GM23338 (cell line): ENCODE data around the gene TMEM252. TPM values are rescaled to one million over a fixed set of nuclear protein-coding genes. Genes with fewer than 3 reads are reported as not detected.
A peak's percentile ranks its signal among the peaks of the same experiment; 100 is the strongest.

Experiments
- ATAC-seq: fragments of 200-7000 bp; cut with Tn5 transposase; 3 replicates; pipeline ENCODE4 v1.9.1; 2020
- DNase-seq: peaks from one replicate; pipeline ENCODE4 v3.0.0-alpha.2; 2015; ENCODE audit warnings: low spot score
- H2AFZ ChIP-seq: fragments of 200-600 bp; sonication (generic); 2 replicates; pipeline ENCODE4 v1.8.0; 2016; ENCODE audit warnings: antibody characterized with exemption, mild to moderate bottlenecking, moderate library complexity
- H3F3A ChIP-seq: fragments of 200-600 bp; sonication (generic); replicated peaks from 2 replicates; pipeline ENCODE4 v1.8.0; 2017; ENCODE audit warnings: antibody characterized with exemption, mixed run types, low read depth
- H3K27ac ChIP-seq: fragments of 200-600 bp; sonication (generic); 2 replicates; pipeline ENCODE4 v1.6.1; 2016; ENCODE audit warnings: low read depth
- H3K27me3 ChIP-seq: fragments of 200-600 bp; sonication (generic); 2 replicates; pipeline ENCODE4 v1.8.0; 2016; ENCODE audit warnings: mild to moderate bottlenecking, mixed run types, moderate library complexity; ENCODE audit not compliant: insufficient read depth
- H3K36me3 ChIP-seq: fragments of 200-600 bp; sonication (generic); 2 replicates; pipeline ENCODE4 v1.8.0; 2016; ENCODE audit warnings: mild to moderate bottlenecking; ENCODE audit not compliant: insufficient read depth
- H3K4me1 ChIP-seq: fragments of 200-600 bp; sonication (generic); 2 replicates; pipeline ENCODE4 v1.8.0; 2016; ENCODE audit warnings: mild to moderate bottlenecking, moderate library complexity; ENCODE audit not compliant: insufficient read depth
- H3K4me2 ChIP-seq: fragments of 200-600 bp; sonication (generic); 2 replicates; pipeline ENCODE4 v1.7.1; 2017; ENCODE audit warnings: mixed run types
- H3K4me3 ChIP-seq: fragments of 200-600 bp; sonication (generic); 2 replicates; pipeline ENCODE4 v1.6.1; 2016; ENCODE audit warnings: mixed run types
- H3K79me2 ChIP-seq: fragments of 200-600 bp; sonication (generic); replicated peaks from 2 replicates; pipeline ENCODE4 v1.8.0; 2017; ENCODE audit warnings: mild to moderate bottlenecking; ENCODE audit not compliant: insufficient read depth
- H3K9me2 ChIP-seq: fragments of 200-600 bp; sonication (generic); 2 replicates; pipeline ENCODE4 v1.8.0; 2017; ENCODE audit not compliant: insufficient read depth
- H4K20me1 ChIP-seq: fragments of 200-600 bp; sonication (generic); replicated peaks from 2 replicates; pipeline ENCODE4 v1.8.0; 2017; ENCODE audit warnings: mild to moderate bottlenecking; ENCODE audit not compliant: insufficient read depth
- H3K27ac Mint-ChIP-seq: 2 replicates; pipeline ENCODE4 v1.8.0; 2020; ENCODE audit warnings: inconsistent platforms, mild to moderate bottlenecking, moderate library complexity, mixed read lengths
- H3K27me3 Mint-ChIP-seq: 3 replicates; pipeline ENCODE4 v1.8.0; 2022; ENCODE audit warnings: low read depth, mild to moderate bottlenecking, moderate library complexity, mixed read lengths, inconsistent platforms; ENCODE audit not compliant: insufficient read depth, poor library complexity
- H3K36me3 Mint-ChIP-seq: 3 replicates; pipeline ENCODE4 v1.8.0; 2021; ENCODE audit warnings: low read depth, mild to moderate bottlenecking, inconsistent platforms, moderate library complexity, mixed read lengths
- H3K4me1 Mint-ChIP-seq: 3 replicates; pipeline ENCODE4 v1.8.0; 2020; ENCODE audit warnings: mild to moderate bottlenecking, inconsistent platforms, mixed read lengths
- H3K4me3 Mint-ChIP-seq: 3 replicates; pipeline ENCODE4 v1.8.0; 2021; ENCODE audit warnings: moderate library complexity, mild to moderate bottlenecking, inconsistent platforms, mixed read lengths
- H3K9me3 Mint-ChIP-seq: 3 replicates; pipeline ENCODE4 v1.8.0; 2020; ENCODE audit warnings: moderate library complexity, mild to moderate bottlenecking, inconsistent platforms, mixed read lengths
- CREB1 ChIP-seq: fragments of 250-450 bp; sonication (Bioruptor Pico); IDR thresholded peaks from 2 replicates; pipeline ENCODE4 v1.5.0; 2020; ENCODE audit warnings: low read depth, mild to moderate bottlenecking, moderate library complexity
- ETS1 ChIP-seq: IDR thresholded peaks from 2 replicates; pipeline ENCODE4 v1.6.1; 2016; ENCODE audit warnings: antibody characterized with exemption
- EZH2 ChIP-seq: fragments of 200-600 bp; sonication (generic); IDR thresholded peaks from one replicate; pipeline ENCODE4 v1.8.0; 2017; ENCODE audit warnings: antibody characterized with exemption, mild to moderate bottlenecking, low read depth; ENCODE audit not compliant: unreplicated experiment
- JUNB ChIP-seq: IDR thresholded peaks from one replicate; pipeline ENCODE4 v1.6.1; 2016; ENCODE audit warnings: antibody characterized with exemption; ENCODE audit not compliant: unreplicated experiment
- NANOG ChIP-seq: IDR thresholded peaks from 2 replicates; pipeline ENCODE4 v1.6.1; 2016; ENCODE audit warnings: antibody characterized with exemption, borderline replicate concordance
- REST ChIP-seq: IDR thresholded peaks from one replicate; pipeline ENCODE4 v1.6.1; 2018; ENCODE audit warnings: antibody characterized with exemption; ENCODE audit not compliant: unreplicated experiment
- ZNF331 ChIP-seq: fragments of 250-450 bp; sonication (Bioruptor Pico); IDR thresholded peaks from 2 replicates; pipeline ENCODE4 v1.5.0; 2020; ENCODE audit warnings: low read depth, mild to moderate bottlenecking, moderate library complexity
- ZNF462 ChIP-seq: fragments of 250-450 bp; sonication (Bioruptor Pico); IDR thresholded peaks from 2 replicates; pipeline ENCODE4 v1.5.0; 2020; ENCODE audit warnings: mild to moderate bottlenecking, moderate library complexity
- polyA plus RNA-seq: library from polyadenylated mRNA; unstranded; fragments of >200 nt; fragmentation: Nextera tagmentation; extraction: Ambion mirVana; gene quantifications from 2 replicates; pipeline ENCODE4 v1.2.1, GENCODE V29; 2016
- total RNA-seq: library from RNA; depleted of rRNA; stranded (reverse); fragments of >200 nt; shearing (Covaris generic); gene quantifications from 2 replicates; pipeline ENCODE4 v1.2.3, GENCODE V29; 2014

The TMEM252 gene
- total and polyA plus RNA-seq, 2 experiments from 2014 or later: not detected

- TF ChIP-seq ZNF462 (CRISPR knock-in tag) (no peak), CREB1 (CRISPR knock-in tag) (no peak)
Measured at GRCh38 chr9:68522131-68522530, 18.6 kb downstream of the TMEM252 start (continued).

GRCh38 chr9:68515326-68516017 is 25.2 kb downstream of the TMEM252 start:
- no peak overlapping the region for H3K4me3 Mint-ChIP-seq
- Histone ChIP-seq H3K79me2 (no peaks in the 10 kb centered on the region), H3K9me2 (no peaks in the 10 kb centered on the region), H3K27me3 (peaks cover 87% of the 10 kb centered on the region), H3K36me3 (no peaks in the 10 kb centered on the region), H3K4me2 (peak overlapping the region; percentile 67), H3K4me1 (peaks cover 13% of the 10 kb centered on the region), H3K27ac (no peak overlapping the region), H2AFZ (no peak overlapping the region), H3K4me3 (0 out of 2 replicates have a peak overlapping the region, but pooled peaks have one; percentile 18), H4K20me1 (peaks cover 6% of the 10 kb centered on the region), H3F3A (no peaks in the 10 kb centered on the region)
- H3K9me3 Mint-ChIP-seq: peaks cover 17% of the 10 kb centered on the region
- DNase-seq: no peak
- H3K4me1 Mint-ChIP-seq: peaks cover 12% of the 10 kb centered on the region
- ATAC-seq: no peak
- H3K36me3 Mint-ChIP-seq: peaks cover 9% of the 10 kb centered on the region; the same call in 2 of the 3 replicates
- no peak overlapping the region for H3K27ac Mint-ChIP-seq
- H3K27me3 Mint-ChIP-seq: peaks cover 51% of the 10 kb centered on the region
- no peak for TF ChIP-seq ETS1
- no peak for TF ChIP-seq EZH2
- TF ChIP-seq REST: no peak
- no peak for TF ChIP-seq JUNB
- TF ChIP-seq NANOG: no peak
- TF ChIP-seq ZNF331 (CRISPR knock-in tag): no peak
- TF ChIP-seq CREB1 (CRISPR knock-in tag): no peak
